Endothelial cell of umbilical vein (primary cell): ENCODE measurements around the gene ZDHHC24. TPM values are rescaled to one million over a fixed set of nuclear protein-coding genes. Genes with fewer than 3 reads are reported as not detected.
"Not testable (repeated sequence)": the region's sequence is repeated elsewhere in the genome, so short reads cannot be mapped to it uniquely, and the experiment has no call there.

ENCODE experiments used
- BruUV-seq: library from RNA; stranded (reverse); fragments of 400-500 nt; replicated peaks from 2 replicates; lab custom pipeline; 2021; lab: Mats Ljungman, UMichigan
- CTCF ChIA-PET: fragments of 300-600, 350-600 bp; sonication (Branson Sonifier 250); formaldehyde crosslinking; loops from one replicate; lab custom pipeline; 2021; ENCODE audit warnings: antibody characterized with exemption, inconsistent platforms; lab: Charles Lee
- POLR2A ChIA-PET: fragments of 300-600, 350-600 bp; sonication (Branson Sonifier 250); formaldehyde crosslinking; loops from one replicate; lab custom pipeline; 2021; ENCODE audit warnings: antibody characterized with exemption, inconsistent platforms; lab: Charles Lee
- DNase-seq: peaks from one replicate; pipeline ENCODE4 v3.0.0-alpha.2; 2011; ENCODE audit warnings: low read depth, low spot score
- FAIRE-seq: peaks from 2 replicates; lab custom pipeline; 2011; peaks lifted over from hg19 to GRCh38; lab: Jason Lieb, UNC
- H2AFZ ChIP-seq: 2 replicates; pipeline ENCODE4 v1.6.0; 2012; ENCODE audit warnings: low read depth, low read length, control low read depth, inconsistent platforms
- H3K27ac ChIP-seq: 2 replicates; pipeline ENCODE4 v1.5.1; 2011; ENCODE audit warnings: low read depth, mild to moderate bottlenecking, control low read depth, low read length, moderate library complexity; ENCODE audit not compliant: insufficient read depth
- H3K27me3 ChIP-seq, 2 experiments: 2 replicates each; pipeline versions ENCODE4 v1.6.0 to v1.6.1; 2011; ENCODE audit warnings: low read length in 2 of 2, mixed read lengths in 1 of 2; ENCODE audit not compliant: control insufficient read depth in 2 of 2, insufficient read depth in 2 of 2
- H3K36me3 ChIP-seq, 2 experiments: 2 replicates in 1 of 2; 3 replicates in 1 of 2; pipeline ENCODE4 v1.5.1; 2011; ENCODE audit warnings: low read length in 2 of 2, mild to moderate bottlenecking in 1 of 2, moderate library complexity in 1 of 2; ENCODE audit not compliant: control insufficient read depth in 2 of 2, insufficient read depth in 2 of 2; ENCODE audit errors: extremely low read depth in 1 of 2
- H3K4me1 ChIP-seq: 3 replicates; pipeline ENCODE4 v1.5.1; 2011; ENCODE audit warnings: mild to moderate bottlenecking, low read length; ENCODE audit not compliant: control insufficient read depth, insufficient read depth; ENCODE audit errors: extremely low read depth
- H3K4me2 ChIP-seq: 2 replicates; pipeline ENCODE4 v1.6.1; 2011; ENCODE audit warnings: low read length, control low read depth, mixed read lengths; ENCODE audit not compliant: insufficient read depth
- H3K4me3 ChIP-seq, 3 experiments: fragments of 200-600 bp in 1 of 3; sonication (generic), shearing (Covaris generic) in 1 of 3; replicated peaks in 1 of 3; 2 replicates each; pipeline ENCODE4 v1.5.1; 2011 to 2016; ENCODE audit warnings: control low read depth in 3 of 3, low read length in 3 of 3, mild to moderate bottlenecking in 2 of 3, inconsistent platforms in 1 of 3, low read depth in 1 of 3, moderate library complexity in 1 of 3; ENCODE audit not compliant: insufficient read depth in 1 of 3
- H3K79me2 ChIP-seq: 2 replicates; pipeline ENCODE4 v1.6.0; 2012; ENCODE audit warnings: low read length, inconsistent platforms; ENCODE audit not compliant: control insufficient read depth, insufficient read depth
- H3K9ac ChIP-seq: replicated peaks from 2 replicates; pipeline ENCODE3; 2011; ENCODE audit warnings: low read length, control low read depth; ENCODE audit not compliant: insufficient read depth; ENCODE audit errors: extremely low read depth
- H3K9me1 ChIP-seq: replicated peaks from 3 replicates; pipeline ENCODE4 v1.6.0; 2011; ENCODE audit warnings: mild to moderate bottlenecking, low read length; ENCODE audit not compliant: control insufficient read depth, insufficient read depth; ENCODE audit errors: extremely low read depth
- H3K9me3 ChIP-seq: replicated peaks from 2 replicates; pipeline ENCODE4 v1.5.1; 2012; ENCODE audit warnings: low read length, inconsistent platforms; ENCODE audit not compliant: control insufficient read depth, insufficient read depth
- H4K20me1 ChIP-seq: replicated peaks from 2 replicates; pipeline ENCODE3; 2011; ENCODE audit warnings: mild to moderate bottlenecking, low read length; ENCODE audit not compliant: control insufficient read depth, insufficient read depth; ENCODE audit errors: extremely low read depth
- CTCF ChIP-seq, 2 donors: IDR thresholded peaks; 1 replicate in 1 of 2; 2 replicates in 1 of 2; pipeline ENCODE4 v1.5.1; 2011; ENCODE audit warnings: low read length in 2 of 2, mild to moderate bottlenecking in 2 of 2, moderate library complexity in 2 of 2, control low read depth in 1 of 2, inconsistent platforms in 1 of 2, low read depth in 1 of 2; ENCODE audit not compliant: insufficient read depth in 1 of 2; ENCODE audit errors: extremely low read depth in 1 of 2
- EZH2 ChIP-seq: IDR thresholded peaks from 2 replicates; pipeline ENCODE4 v1.6.1; 2012; ENCODE audit warnings: borderline replicate concordance, low read depth, mild to moderate bottlenecking, moderate library complexity, low read length, inconsistent platforms; ENCODE audit not compliant: severe bottlenecking
- FOS ChIP-seq: IDR thresholded peaks from 2 replicates; pipeline ENCODE4 v1.6.1; 2011; ENCODE audit warnings: mild to moderate bottlenecking, low read length, moderate library complexity, borderline replicate concordance; ENCODE audit not compliant: insufficient read depth
- GATA2 ChIP-seq: IDR thresholded peaks from 2 replicates; pipeline ENCODE4 v1.7.0; 2011; ENCODE audit warnings: low read depth, mild to moderate bottlenecking, moderate library complexity, mixed read lengths, low read length; ENCODE audit not compliant: insufficient read length, insufficient read depth
- JUN ChIP-seq: IDR thresholded peaks from 2 replicates; pipeline ENCODE4 v1.6.1; 2011; ENCODE audit warnings: borderline replicate concordance, low read depth; ENCODE audit not compliant: insufficient read length, insufficient read depth
- MAX ChIP-seq: IDR thresholded peaks from 2 replicates; pipeline ENCODE4 v1.6.1; 2011; ENCODE audit not compliant: insufficient read depth, insufficient read length
- MYC ChIP-seq: IDR thresholded peaks from one replicate; pipeline ENCODE4 v1.6.1; 2011; ENCODE audit warnings: mild to moderate bottlenecking, low read depth, low read length
- POLR2A ChIP-seq: IDR thresholded peaks from 2 replicates; pipeline ENCODE4 v1.6.1; 2012; ENCODE audit warnings: low read depth, mild to moderate bottlenecking, control low read depth, low read length
- POLR2AphosphoS5 ChIP-seq: IDR thresholded peaks from 2 replicates; pipeline ENCODE4 v1.6.1; 2012; ENCODE audit warnings: low read depth, mild to moderate bottlenecking, control low read depth, low read length, moderate library complexity; ENCODE audit not compliant: insufficient read depth
- dilution Hi-C: fragments of 300-500 bp; cut with MboI; formaldehyde crosslinking; loops from one replicate; pipeline ENCODE4 v1.15.0; 2019; ENCODE audit warnings: low sequenced_read_pairs; ENCODE audit not compliant: extremely low pct_ligation_motif_present
- intact Hi-C: fragments of 100-400 bp; cut with micrococcal nuclease; formaldehyde crosslinking; loops from one replicate; pipeline ENCODE4 v1.10.0; 2022
- polyA plus RNA-seq, 4 experiments: library from polyadenylated mRNA; depleted of rRNA in 3 of 4; stranded (reverse) in 3 of 4; unstranded in 1 of 4; fragments of >200 nt; gene quantifications; 2 replicates each; pipeline versions ENCODE4 v1.2.1 to v1.2.3, GENCODE V29; 2011 to 2012; ENCODE audit warnings: missing spikeins in 1 of 4
- total RNA-seq: library from RNA; stranded (reverse); gene quantifications from 2 replicates; pipeline ENCODE4 v1.2.3, GENCODE V29; 2021

ZDHHC24 gene
- total and polyA plus RNA-seq, 2 donors (not counting 3 experiments of a cell fraction or from before 2014, with no cell fraction given), result 20.1 to 21.1 TPM

GRCh38 chr11:66541892-66542291, 4.0 kb downstream of the ZDHHC24 start:
- no peak overlapping the region for H3K4me2 ChIP-seq
- H4K20me1 ChIP-seq, result no peaks in the 10 kb centered on the region
- ChIA-PET CTCF (interaction anchor here (0.6 to 2.8 kb wide), 4 partner anchors 9 to 136 kb away, joined by 3 to 28 read pairs (median 6); partner anchors contain the start of gene RBM4B), POLR2A (interaction anchor here (0.7 kb wide), 1 partner anchor 32 kb away, joined by 3 read pairs; the partner anchor contains the start of gene BBS1)
- intact Hi-C loops, result loop anchor here (2.0 kb wide), 1 partner anchor 31 kb away; the partner anchor contains the start of gene BBS1
- no peak overlapping the region for H3K27ac ChIP-seq
- peaks cover 0 to 14% of the 10 kb centered on the region in 2 experiments for H3K36me3 ChIP-seq
- no peak overlapping the region for H3K9ac ChIP-seq
- no peak overlapping the region for H2AFZ ChIP-seq
- FAIRE-seq (no peak), DNase-seq (no peak)
- BruUV-seq, result no TSS peak
- peaks cover 33% of the 10 kb centered on the region for H3K4me1 ChIP-seq
- no peak overlapping the region for H3K4me3 ChIP-seq
- peaks cover 5% of the 10 kb centered on the region for H3K79me2 ChIP-seq
- H3K9me3 ChIP-seq, result no peaks in the 10 kb centered on the region
- TF ChIP-seq FOS (no peak), POLR2AphosphoS5 (no peak), POLR2A (no peak), EZH2 (no peak), GATA2 (no peak), MYC (no peak), CTCF (IDR thresholded peaks at IDR 0.05; ENCODE audit: extremely low read depth in 1 of 2, insufficient read depth in 1 of 2, low read depth in 1 of 2, low read length in 2 of 2) (no peak), JUN (no peak), MAX (no peak)
- dilution Hi-C loops, result no loop called here
- H3K9me1 ChIP-seq, result no peaks in the 10 kb centered on the region
- H3K27me3 ChIP-seq, result no peaks in the 10 kb centered on the region

- not testable (repeated sequence) for BruUV-seq
Measured at GRCh38 chr11:66540598-66540997, 5.2 kb downstream of the ZDHHC24 start.

More at GRCh38 chr11:66540598-66540997, 5.2 kb downstream of the ZDHHC24 start:
- H3K9me1 ChIP-seq, DNase-seq, intact Hi-C loops, POLR2A ChIA-PET, H3K27ac ChIP-seq, H3K4me3 ChIP-seq, H3K9ac ChIP-seq, FAIRE-seq, H3K9me3 ChIP-seq, H2AFZ ChIP-seq, dilution Hi-C loops, CTCF ChIA-PET, H4K20me1 ChIP-seq, H3K4me2 ChIP-seq, H3K79me2 ChIP-seq, H3K27me3 ChIP-seq: not testable (repeated sequence)
- peaks cover 28% of the 10 kb centered on the region for H3K4me1 ChIP-seq
- H3K36me3 ChIP-seq, result peaks cover 0 to 14% of the 10 kb centered on the region in 2 experiments
